Stimulated activated CD8-positive, alpha-beta memory T cell treated with anti-CD3 and anti-CD28 coated beads, Interleukin-15, amount 100 ng/mL, for 24 hours (primary cell): ENCODE data around the gene MPND.

Experiments
- DNase-seq: peaks from one replicate; pipeline ENCODE4 v3.0.0-alpha.2; 2020; ENCODE audit warnings: low read depth

The MPND gene

GRCh38 chr19:4379383-4380253 is 36.3 kb downstream of the MPND start:
- DNase-seq: no peak

- no peak for DNase-seq
These were observed 36.9 kb downstream of the MPND start for GRCh38 chr19:4380254-4380727.

- DNase-seq: no peak
These were observed 42.1 kb downstream of the MPND start for GRCh38 chr19:4385291-4386040.

GRCh38 chr19:4386041-4386782 is 42.9 kb downstream of the MPND start:
- no peak for DNase-seq

GRCh38 chr19:4388337-4389063 is 45.1 kb downstream of the MPND start:
- no peak for DNase-seq

GRCh38 chr19:4389064-4389375 is 45.7 kb downstream of the MPND start:
- no peak for DNase-seq

- DNase-seq: no peak
These were observed 46.2 kb downstream of the MPND start for GRCh38 chr19:4389511-4390016.

- DNase-seq: no peak
These were observed 46.7 kb downstream of the MPND start for GRCh38 chr19:4390017-4390566.

- DNase-seq: no peak
These were observed 47.4 kb downstream of the MPND start for GRCh38 chr19:4390567-4391305.

GRCh38 chr19:4391306-4391693 is 47.9 kb downstream of the MPND start:
- no peak for DNase-seq

GRCh38 chr19:4391701-4392483 is 48.5 kb downstream of the MPND start:
- DNase-seq: no peak

- no peak for DNase-seq
These were observed 50.7 kb downstream of the MPND start for GRCh38 chr19:4393947-4394590.

- DNase-seq: no peak
These were observed 53.8 kb downstream of the MPND start for GRCh38 chr19:4396949-4397783.

GRCh38 chr19:4399812-4400134 is 56.4 kb downstream of the MPND start:
- no peak for DNase-seq

GRCh38 chr19:4400135-4400936 is 57.0 kb downstream of the MPND start, which contains the start of gene SH3GL1:
Gene SH3GL1, minus strand, starts transcription at chr19:4400547. Its CDS starts 179 bp downstream, at chr19:4400368.
- DNase-seq: peak; percentile 97

- no peak for DNase-seq
These were observed 58.4 kb downstream of the MPND start for GRCh38 chr19:4401769-4402170.

GRCh38 chr19:4402171-4403004 is 59.0 kb downstream of the MPND start, which contains the start of gene CHAF1A:
Gene CHAF1A, plus strand, starts transcription at chr19:4402640. Its CDS starts 123 bp downstream, at chr19:4402763.
- peak; percentile 97 for DNase-seq
